Neutrophil (primary cell): Measurements from ENCODE around the gene HSPA5.
A peak's percentile ranks its signal among the peaks of the same experiment; 100 is the strongest.
"Not testable (repeated sequence)": the region's sequence is repeated elsewhere in the genome, so short reads cannot be mapped to it uniquely, and the experiment has no call there.

Experiments
- H3K27ac ChIP-seq: fragments of 200-600 bp; sonication (generic); 2 replicates; pipeline ENCODE4 v1.5.1; 2016; ENCODE audit warnings: mild to moderate bottlenecking, moderate library complexity
- H3K27me3 ChIP-seq: fragments of 200-600 bp; sonication (generic); 2 replicates; pipeline ENCODE4 v1.6.0; 2016; ENCODE audit warnings: mild to moderate bottlenecking
- H3K36me3 ChIP-seq: fragments of 200-600 bp; sonication (generic); 2 replicates; pipeline ENCODE4 v1.5.1; 2017
- H3K4me1 ChIP-seq, 2 experiments: fragments of 200-600 bp in 1 of 2; sonication (generic) in 1 of 2; 1 replicate in 1 of 2; 2 replicates in 1 of 2; pipeline versions ENCODE4 v1.5.1 to v1.6.1; 2013 to 2016; ENCODE audit warnings: low read depth in 1 of 2, low read length in 1 of 2, mild to moderate bottlenecking in 1 of 2, moderate library complexity in 1 of 2; ENCODE audit not compliant: control insufficient read depth in 1 of 2, insufficient read depth in 1 of 2
- H3K4me3 ChIP-seq, 2 experiments: fragments of 200-600 bp in 1 of 2; sonication (generic) in 1 of 2; 1 replicate in 1 of 2; 2 replicates in 1 of 2; pipeline ENCODE4 v1.5.1; 2013 to 2016; ENCODE audit warnings: low read depth in 1 of 2, low read length in 1 of 2, mild to moderate bottlenecking in 1 of 2, moderate library complexity in 1 of 2
- H3K9me3 ChIP-seq: fragments of 200-600 bp; sonication (generic); 2 replicates; pipeline ENCODE4 v1.5.1; 2016
- CTCF ChIP-seq: fragments of 200-600 bp; sonication (generic); IDR thresholded peaks from 2 replicates; pipeline ENCODE4 v1.5.1; 2016; ENCODE audit warnings: antibody characterized with exemption

HSPA5 gene

GRCh38 chr9:125272697-125273096, 31.6 kb upstream of the HSPA5 start:
- Histone ChIP-seq H3K36me3 (peaks cover 9% of the 10 kb centered on the region), H3K27ac (peak overlapping the region; percentile 64), H3K4me1 (peaks cover 9 to 14% of the 10 kb centered on the region in 2 experiments), H3K27me3 (no peaks in the 10 kb centered on the region), H3K4me3 (no peak overlapping the region), H3K9me3 (no peaks in the 10 kb centered on the region)
- no peak for TF ChIP-seq CTCF

GRCh38 chr9:125271081-125271480, 29.9 kb upstream of the HSPA5 start:
- no peaks in the 10 kb centered on the region for H3K9me3 ChIP-seq
- no peak for TF ChIP-seq CTCF
- H3K4me1 ChIP-seq = peaks cover 9 to 14% of the 10 kb centered on the region in 2 experiments
- H3K27me3 ChIP-seq = no peaks in the 10 kb centered on the region
- H3K27ac ChIP-seq = no peak overlapping the region
- H3K36me3 ChIP-seq = peaks cover 9% of the 10 kb centered on the region
- H3K4me3 ChIP-seq = no peak overlapping the region

GRCh38 chr9:125269014-125269397, 27.9 kb upstream of the HSPA5 start:
- Histone ChIP-seq H3K27me3 (no peaks in the 10 kb centered on the region), H3K9me3 (no peaks in the 10 kb centered on the region), H3K4me3 (no peak overlapping the region), H3K36me3 (peaks cover 9% of the 10 kb centered on the region), H3K4me1 (peaks cover 9 to 14% of the 10 kb centered on the region in 2 experiments), H3K27ac (no peak overlapping the region)
- TF ChIP-seq CTCF = no peak

DNA sequence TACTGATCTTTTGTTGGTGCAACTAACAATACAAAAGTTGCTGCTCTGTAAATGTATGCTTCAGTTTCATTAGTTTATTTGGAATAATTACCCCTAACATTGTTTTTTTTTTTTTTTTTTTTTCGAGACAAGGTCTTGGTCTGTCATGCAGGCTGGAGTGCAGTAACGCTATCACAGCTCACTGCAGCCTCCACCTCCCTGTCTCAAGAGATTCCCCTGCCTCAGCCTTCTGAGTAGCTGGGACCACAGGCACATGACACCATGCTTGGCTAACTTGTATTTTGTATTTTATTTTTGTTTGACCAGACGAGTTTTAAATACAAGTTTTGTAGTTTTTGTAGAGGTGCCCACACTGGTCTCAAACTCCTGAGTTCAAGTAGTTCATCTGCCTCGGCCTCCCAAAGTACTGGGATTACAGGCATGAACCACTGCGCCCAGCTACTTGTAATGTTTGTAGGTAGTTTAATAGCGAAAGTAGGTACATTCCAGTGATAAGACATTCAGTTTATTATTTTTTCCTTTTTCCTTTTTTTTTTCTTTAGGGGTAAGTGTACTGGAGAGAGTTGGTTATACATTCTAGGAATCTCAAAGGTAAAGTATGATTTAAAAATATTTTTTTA, 27.4 kb upstream of the HSPA5 start:
- H3K9me3 ChIP-seq = no peaks in the 10 kb centered on the region
- peaks cover 13% of the 10 kb centered on the region for H3K36me3 ChIP-seq
- H3K27ac ChIP-seq = no peak overlapping the region

GRCh38 chr9:125264068-125264467, 22.9 kb upstream of the HSPA5 start:
- H3K4me1 ChIP-seq = peaks cover 33 to 34% of the 10 kb centered on the region in 2 experiments
- H3K27me3 ChIP-seq, H3K4me3 ChIP-seq, H3K36me3 ChIP-seq, H3K27ac ChIP-seq, H3K9me3 ChIP-seq: not testable (repeated sequence)

More for the DNA sequence above, 27.4 kb upstream of the HSPA5 start:
- Histone ChIP-seq H3K4me3 (no peak overlapping the region), H3K27me3 (no peaks in the 10 kb centered on the region), H3K4me1 (peaks cover 9 to 13% of the 10 kb centered on the region in 2 experiments)
- TF ChIP-seq CTCF = no peak

DNA sequence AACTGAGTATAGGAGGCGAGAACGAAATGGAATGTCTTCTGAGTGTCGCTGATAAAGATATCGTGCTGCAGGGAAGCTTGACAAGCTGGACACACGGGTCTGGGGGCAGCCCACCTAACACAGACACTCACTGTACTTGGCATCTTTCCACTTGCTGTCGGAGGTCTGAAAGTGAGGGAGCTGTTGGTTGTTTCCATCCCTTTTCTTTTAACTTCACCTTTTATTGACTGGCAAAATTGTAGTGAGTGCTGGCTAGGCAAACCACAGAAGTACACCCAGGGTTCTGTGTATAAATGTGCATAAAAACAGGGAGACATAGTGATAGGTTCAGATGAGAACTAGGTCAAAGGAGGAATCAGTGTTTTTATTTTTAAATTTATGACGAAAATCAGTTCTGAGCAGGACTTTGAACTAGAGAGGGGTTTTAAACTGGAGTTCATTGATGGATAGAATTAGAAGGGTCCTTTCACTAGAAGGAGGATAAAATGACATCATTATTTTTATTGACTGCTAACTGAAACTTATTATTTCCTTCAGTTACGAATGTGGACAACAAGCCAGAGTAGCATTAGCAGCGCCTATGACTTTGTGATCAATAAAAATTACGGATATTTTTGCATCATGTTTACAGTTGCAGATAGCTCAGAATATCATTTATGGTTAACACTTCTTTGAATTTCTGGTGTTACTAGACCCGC, 21.3 kb upstream of the HSPA5 start:
- Histone ChIP-seq H3K36me3 (peaks cover 5% of the 10 kb centered on the region), H3K9me3 (no peaks in the 10 kb centered on the region), H3K27me3 (no peaks in the 10 kb centered on the region), H3K27ac (peak overlapping the region; percentile 96), H3K4me3 (peak overlapping the region; percentile 96), H3K4me1 (peaks cover 49 to 50% of the 10 kb centered on the region in 2 experiments)
- TF ChIP-seq CTCF = no peak
